HG03025 (cell line): ENCODE data around the gene IFT80.
"Not testable (repeated sequence)": the region's sequence is repeated elsewhere in the genome, so short reads cannot be mapped to it uniquely, and the experiment has no call there.

Experiments
- ATAC-seq: cut with Tn5 transposase; IDR thresholded peaks from one replicate; pipeline ENCODE4 v1.9.1; 2021; ENCODE audit warnings: mild to moderate bottlenecking, moderate library complexity; ENCODE audit not compliant: unreplicated experiment, low FRiP score

IFT80 gene

DNA sequence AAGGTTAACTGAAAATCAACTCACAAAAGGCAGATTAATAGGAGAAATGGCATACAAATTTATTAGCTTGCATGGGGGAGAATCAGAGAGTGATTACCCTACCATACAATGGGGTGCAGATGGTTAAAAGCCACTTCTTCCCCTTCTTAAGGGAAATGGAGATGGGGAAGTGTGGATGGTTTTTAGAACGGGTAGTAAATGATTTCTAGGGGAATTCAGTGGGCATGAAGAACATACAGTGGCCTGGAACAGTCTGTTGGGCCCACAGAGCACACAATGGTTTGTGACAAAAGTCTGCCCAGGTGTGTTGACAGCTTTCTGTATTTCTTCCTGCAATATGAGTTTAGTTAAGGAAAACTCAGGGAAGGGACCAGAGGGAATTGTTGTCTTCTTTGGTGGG is 112.8 kb downstream of the IFT80 start:
- ATAC-seq, result no peak

DNA sequence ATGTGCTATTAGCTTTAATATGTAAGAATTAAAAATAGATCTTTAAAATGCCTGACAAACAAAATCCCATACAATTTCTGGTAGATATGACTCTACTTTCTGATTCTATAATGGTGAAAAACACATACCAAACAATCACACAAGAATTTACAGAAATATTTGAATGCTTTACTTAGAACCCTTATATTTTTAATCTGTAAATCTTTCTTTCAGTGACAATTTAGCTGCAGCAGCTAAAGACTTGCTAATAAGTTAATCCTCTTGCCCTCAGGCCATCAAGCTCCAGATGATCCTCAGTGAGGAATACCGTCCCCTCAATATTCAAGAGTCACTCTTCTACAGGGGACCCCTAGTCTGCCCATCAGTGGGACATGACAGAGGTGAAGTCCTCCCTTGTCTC is 118.2 kb downstream of the IFT80 start:
- no peak for ATAC-seq

DNA sequence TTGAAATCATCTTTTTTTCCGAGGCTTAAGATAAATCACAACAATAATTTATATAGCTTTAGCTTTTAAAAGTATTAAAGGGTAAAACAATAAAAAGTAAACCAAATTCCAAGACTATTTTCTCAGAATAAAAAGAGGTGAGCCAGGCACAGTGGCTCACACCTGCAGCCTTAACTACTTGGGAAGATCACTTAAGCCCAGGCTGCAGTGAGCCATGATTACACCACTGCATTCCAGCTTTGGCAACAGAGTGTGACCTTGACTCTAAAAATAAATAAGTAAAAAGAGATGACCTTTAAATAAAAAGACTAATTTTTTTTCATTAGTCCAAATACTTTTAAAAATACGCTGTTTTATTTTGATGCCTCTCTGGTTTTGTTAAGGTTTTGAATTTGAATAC is 119.4 kb downstream of the IFT80 start:
- ATAC-seq, result no peak

DNA sequence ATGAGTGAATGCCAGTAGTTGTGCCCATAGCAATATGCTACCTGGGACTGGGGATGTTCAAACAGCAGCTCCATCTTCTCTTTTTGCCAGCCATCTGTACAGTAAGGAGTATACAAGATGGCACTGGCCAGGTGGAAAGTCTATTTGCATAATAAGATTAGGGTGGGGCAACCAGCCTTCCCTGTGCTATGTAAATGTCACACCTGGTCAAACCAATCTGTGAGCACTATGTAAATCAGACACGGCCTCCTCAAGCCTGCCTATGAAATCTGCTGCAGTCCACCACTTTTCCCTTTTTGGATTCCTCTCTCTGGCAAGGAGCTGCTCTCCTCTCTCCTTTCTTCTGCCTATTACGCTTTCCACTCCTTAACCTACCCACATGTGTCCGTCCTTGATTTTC is 120.8 kb downstream of the IFT80 start:
- ATAC-seq, result no peak

DNA sequence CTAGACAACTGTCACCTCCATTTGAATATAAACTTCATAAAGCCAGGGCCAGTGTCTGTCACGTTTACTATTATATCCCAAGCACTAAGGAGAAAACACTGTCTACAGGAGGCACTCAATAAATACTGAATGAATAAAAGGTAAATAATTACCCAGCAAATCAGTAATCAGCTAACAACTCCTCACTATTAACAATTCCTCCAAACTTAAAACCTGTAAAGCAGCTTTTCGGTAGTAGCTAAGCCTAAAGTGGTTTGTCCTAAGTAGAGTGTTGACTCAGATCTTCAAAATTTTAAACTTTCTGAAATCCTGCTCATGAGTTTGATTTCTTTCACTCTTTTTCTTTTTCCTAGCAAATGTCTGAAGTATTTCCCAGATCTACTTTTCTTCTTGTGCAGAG is 133.9 kb downstream of the IFT80 start:
- ATAC-seq, result no peak

DNA sequence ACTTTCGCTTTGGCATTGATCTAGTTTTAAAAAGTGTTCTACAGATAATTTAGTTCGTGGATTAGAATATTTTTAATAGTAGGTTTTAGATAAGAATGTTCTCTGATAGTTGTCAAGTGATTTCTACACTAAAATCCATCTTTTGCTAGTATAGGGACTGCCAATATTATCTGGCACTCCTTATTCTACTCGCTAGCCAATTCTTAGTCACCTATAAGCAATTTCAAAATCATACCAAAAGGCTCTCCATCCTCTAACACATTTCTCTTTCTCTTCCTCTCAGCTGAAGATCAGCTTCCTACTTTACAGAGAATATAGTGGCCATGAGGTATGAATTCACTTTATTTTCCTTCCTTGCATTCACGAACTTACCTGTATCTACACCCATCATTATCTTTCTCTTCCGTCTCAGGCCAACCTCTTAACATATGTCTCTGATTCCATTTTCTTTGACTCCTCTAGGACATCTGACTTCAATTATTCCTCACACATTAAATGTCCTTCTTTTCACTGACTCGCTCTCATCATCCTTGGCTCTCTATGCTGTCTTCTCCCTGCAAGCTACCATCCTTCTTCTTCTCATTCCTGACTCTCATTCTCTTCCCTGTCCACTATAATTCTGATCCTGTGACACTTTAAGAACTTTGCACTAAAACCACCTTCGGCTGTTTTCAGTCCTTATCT is 138.3 kb downstream of the IFT80 start:
- no peak for ATAC-seq

DNA sequence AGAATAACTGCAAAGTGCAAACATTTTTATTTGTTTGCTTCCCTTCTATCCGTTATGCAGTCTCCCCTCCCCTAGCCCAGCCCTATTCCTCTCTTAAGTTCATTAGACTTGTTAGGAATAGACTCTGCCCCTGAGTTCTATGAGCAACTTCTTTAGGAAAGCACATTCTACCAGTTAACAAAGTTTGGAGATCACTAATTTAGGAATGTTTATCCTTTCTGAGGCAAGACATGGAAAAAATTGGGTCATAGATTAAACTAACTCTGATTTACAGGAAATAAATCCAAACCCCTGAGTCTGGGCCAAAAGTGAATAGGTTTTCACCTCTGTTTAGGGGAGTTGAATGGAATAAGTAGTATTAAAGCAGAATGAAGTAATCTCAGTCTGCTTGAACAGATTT is 139.4 kb downstream of the IFT80 start:
- ATAC-seq, result no peak

DNA sequence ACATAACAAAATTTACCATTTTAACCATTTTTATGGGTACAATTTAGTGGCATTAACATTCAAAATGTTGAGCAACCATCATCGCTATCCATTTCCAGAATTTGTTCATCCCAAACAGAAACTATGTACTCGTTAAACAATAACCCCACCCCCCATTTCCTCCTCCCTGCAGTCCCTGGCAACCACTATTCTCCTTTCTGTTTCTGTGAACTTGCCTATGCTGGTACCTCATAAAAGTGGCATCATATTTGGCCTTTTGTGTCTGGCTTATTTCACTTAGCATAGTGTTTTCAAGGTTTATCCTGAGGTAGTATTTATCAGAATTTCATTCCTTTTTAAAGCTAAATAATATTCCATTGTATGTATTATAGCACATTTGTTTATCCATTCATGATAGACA is 141.4 kb downstream of the IFT80 start:
- no peak for ATAC-seq

DNA sequence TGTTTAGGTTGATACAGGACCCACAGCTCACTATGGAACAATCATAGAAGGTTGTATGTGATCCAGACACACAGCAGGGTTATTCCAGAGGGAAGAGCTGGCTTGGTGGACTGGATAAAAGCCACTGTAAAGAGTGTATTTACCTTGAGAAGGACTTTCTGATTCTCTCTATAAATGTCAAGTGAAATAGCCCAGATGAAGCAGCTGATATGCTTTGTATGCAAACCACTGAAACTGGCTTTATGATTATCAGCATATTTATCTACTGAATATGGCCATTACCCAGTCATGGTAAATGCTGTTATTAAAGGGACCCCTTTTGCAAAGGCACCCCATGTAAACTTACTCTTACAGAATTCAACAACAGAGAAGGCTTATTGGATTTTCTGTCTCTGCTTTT is 145.7 kb downstream of the IFT80 start:
- no peak for ATAC-seq

DNA sequence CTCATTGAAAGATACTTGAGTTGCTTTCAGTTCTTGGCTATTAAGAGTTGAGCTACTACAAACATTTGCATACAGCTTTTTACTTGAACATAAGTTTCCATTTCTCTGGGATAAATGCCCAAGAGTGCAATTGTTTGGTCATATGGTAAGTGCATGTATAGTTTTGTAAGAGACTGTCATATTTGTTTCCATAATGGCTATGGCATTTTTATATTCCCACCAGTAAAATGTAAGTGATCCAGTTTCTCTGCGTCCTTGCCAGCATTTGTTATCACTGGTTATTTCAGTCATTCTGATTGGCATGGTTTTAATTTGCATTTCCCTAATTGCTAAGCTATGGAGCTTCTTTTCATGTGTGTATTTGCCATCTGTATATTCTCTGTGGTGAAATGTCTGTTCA is 151.3 kb downstream of the IFT80 start:
- ATAC-seq, result no peak

DNA sequence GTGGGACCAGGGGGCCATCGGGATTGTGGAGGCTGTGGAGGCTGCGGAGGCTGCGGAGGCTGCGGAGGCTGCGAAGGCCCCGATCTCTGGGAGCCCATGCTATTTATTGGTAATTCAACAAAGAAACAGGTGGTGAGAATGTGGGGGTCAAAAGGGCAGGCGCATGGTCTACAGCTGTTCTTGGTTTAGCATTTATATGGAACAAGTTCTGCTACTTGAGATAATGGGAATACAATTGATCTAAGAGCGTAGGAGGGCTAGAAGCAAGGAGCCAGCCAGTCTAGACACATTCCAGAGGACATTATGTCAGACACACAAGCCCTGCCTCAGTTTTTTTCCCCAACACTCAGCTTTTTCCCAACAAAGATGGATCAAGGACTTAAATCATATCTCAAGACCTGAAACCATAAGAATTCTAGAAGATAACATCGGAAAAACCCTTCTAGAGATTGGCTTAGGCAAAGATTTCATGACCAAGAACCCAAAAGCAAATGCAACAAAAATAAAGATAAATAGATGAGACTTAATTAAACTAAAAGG is 153.7 kb downstream of the IFT80 start:
- no peak for ATAC-seq

DNA sequence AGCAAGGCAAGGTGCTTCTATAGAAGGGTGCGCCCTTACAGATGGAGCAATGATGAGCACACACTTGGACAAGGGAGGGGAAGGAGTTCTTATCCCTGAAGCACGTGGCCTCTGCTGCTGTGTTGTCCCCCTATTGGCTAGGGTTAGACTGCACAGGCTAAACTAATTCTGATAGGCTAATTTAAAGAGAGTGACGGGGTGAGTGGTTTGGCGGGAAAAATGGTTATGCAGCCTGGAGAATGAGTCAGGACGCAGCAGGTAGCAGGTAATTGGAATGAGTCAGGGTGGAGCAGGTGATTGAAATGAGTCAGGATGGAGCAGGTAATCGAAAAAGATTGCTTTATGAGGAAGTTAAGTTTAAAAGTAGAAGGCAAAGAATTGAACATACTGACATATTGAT is 158.3 kb downstream of the IFT80 start:
- not testable (repeated sequence) for ATAC-seq

DNA sequence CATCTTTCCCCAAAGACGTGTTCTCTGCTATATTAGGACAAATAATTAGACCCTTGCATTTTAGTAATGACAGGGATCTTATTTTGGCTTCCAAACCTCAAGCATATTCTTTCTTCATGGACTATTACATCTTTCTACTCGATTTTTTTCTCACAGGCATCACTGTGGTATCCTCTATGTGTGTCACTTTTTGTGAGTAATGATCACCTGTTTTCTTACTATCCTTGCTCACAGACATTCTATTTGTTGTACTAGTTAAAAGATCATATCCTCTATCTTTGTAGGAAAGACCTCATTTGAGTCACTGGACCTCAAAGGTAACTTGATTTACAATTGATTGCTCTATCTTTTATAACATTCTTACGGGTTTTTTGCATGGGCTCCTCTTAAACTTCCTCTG is 167.0 kb downstream of the IFT80 start:
- ATAC-seq, result no peak

DNA sequence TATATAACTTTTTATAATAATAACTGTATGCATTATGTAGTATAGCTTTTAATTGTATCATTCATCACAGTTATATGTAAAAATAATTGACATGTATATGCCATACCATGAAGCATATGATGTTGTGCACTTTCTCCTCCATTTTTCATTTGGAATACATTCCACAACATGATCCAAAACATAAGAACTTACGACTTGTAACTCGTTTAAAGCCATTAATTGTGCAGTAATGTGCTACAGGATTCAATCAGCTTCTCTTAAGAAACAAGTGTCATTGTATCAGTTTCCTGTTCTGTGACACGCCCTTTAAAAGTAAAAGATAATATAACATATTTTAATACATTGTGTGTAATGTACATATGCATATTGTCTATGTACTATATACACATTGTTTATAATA is 171.6 kb downstream of the IFT80 start:
- ATAC-seq, result no peak

DNA sequence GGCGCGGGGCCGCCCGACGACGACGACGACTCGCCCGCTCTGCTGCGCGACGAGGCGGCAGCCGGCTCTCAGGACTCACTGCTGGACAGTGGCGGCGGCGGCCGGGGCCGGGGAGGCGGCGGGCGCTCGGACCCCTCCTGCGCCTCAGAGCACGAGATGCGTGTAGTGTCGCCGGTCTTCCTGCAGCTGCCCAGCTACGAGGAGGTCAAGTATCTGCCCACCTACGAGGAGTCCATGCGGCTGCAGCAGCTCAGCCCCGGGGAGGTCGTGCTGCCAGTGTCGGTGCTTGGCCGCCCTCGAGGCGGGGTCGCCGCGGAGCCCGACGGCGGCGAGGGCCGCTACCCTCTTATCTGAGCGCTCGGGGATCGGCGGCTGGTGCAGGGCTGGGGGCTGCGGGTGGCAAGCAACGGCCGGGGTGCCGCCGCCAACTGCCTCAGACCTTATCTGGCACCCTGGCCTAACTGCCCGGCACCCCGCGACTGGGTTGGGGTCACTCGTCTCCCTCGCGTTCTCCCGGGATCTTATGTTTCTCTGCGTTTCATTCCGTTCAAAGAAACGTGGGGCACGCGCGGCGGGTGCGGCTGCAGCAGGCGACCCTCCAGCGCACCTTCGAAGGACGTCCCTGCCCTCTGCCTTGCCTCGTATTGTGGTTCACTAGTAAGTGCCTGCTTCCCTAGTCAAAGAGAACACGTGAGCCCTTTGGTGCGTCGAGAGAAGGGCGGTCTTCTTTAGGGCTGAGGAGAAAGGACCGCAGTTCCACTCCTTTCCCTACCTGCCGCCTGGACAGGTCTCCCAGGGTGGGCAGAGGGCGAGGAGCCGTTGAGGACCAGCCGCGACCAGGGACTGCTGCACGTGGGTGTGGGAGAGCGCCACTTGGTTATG is 172.8 kb downstream of the IFT80 start:
- ATAC-seq, result no peak

DNA sequence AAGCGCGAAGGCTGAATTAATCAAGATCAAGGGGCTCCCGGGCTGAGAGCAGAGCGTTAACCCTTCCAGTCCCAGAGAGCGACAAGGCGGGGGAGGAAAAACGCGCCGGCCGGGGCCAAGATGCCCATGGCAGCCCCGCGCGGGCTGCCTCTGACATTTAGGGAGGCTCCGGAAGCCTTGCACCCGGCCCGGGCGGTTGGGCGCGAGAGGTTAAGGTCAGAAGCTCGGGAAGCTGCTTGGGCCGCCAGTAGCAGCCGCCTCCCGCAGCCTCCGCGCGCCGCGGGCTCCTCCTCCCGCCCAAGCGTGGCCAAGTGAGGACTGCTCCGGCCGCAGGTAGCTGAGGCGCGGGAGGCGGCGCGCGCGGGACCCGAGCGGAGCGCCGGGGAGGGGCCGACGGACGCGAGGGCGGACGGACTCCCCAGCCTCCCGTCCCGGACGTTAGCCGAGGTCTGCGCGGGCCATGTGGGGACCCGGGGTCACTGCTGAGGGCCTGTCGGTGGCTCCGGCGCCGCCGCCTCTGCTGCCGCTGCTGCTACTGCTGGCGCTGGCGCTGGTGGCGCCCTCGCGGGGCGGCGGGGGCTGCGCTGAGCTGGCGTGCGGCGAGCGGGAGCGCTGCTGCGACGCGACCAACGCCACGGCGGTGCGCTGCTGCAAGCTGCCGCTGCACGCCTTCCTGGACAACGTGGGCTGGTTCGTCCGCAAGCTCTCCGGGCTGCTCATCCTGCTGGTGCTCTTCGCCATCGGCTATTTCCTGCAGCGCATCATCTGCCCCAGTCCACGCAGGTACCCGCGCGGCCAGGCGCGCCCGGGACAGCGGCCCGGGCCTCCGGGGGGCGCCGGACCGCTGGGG is 173.6 kb downstream of the IFT80 start, which contains the start of gene C3orf80:
C3orf80 (plus strand) TSS at position 247 of the 850 bp plus-strand sequence; CDS start at position 461, 214 bp downstream.
- peak; percentile 83 for ATAC-seq

DNA sequence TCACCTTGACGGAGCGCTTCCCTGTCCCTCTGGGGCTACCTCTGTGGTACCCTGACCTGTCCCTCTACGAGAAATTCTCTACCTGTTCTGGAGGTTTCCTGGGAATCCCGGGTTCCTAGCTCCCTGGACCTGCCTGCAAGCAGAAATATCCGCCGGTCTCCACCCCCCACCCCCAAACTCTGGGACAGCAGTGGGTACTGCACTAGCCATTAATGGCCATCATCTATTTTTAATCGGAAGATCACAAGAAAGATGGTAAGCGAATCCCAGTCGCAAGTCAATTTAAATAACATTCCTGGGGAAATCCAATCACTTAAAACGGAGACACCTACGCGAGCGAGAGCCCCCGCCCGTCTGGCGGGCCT is 174.2 kb downstream of the IFT80 start:
- no peak for ATAC-seq

DNA sequence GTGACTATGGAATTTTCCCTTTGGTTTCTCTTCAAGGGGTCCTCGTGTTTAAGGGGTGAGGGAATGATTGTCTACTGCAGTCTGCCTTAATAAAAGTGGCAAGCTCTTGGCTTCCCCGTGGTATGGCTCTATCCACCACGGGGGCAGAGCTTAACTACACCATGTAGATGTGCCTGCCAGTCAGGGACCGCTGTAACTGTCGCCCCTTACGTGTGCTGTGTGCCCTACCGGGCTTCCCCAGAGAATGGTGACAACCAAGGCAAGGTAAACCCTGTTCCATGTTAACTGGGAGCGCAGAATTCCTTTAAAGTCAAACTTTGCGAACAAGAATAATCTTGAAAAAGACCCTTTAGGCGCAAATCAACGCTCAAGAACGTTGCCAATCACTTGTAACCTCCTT is 174.8 kb downstream of the IFT80 start:
- no peak for ATAC-seq

DNA sequence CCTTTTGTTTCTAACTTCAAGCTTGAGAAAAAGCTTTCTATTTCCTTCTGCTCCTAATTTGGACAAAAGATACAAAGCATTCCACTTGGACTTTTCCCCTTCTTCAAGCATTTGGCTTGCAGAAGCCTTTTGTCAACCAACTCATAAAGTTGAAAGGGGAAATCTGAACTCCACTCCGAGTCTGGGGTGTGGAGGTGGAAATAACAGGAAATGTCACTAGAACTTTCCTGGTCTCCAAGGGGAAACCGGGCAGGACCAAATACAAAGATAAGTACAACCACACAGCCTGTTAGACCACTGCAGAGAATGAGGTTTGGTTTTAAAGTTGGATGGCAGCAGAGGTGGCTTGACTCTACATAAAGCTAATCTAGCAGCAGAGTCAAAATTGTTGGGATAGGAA is 178.0 kb downstream of the IFT80 start:
- no peak for ATAC-seq

DNA sequence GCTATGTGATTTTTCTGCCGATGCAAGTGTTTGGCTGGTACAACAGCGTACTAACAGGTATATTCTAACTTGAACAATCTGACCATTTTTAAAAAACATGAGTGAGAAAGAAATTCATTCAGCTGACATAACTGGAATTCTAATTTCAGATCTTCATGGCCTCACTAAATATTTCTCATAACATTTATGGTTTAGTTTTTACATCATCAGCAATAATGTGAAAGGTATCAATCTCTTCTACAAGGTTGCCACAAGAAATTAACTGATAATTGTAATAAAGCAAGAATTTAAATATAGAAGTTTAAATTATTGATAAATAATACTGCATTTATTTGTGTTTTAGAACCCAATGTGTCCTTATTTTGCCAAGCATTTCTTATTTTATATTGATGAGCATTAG is 179.0 kb downstream of the IFT80 start:
- ATAC-seq, result no peak

DNA sequence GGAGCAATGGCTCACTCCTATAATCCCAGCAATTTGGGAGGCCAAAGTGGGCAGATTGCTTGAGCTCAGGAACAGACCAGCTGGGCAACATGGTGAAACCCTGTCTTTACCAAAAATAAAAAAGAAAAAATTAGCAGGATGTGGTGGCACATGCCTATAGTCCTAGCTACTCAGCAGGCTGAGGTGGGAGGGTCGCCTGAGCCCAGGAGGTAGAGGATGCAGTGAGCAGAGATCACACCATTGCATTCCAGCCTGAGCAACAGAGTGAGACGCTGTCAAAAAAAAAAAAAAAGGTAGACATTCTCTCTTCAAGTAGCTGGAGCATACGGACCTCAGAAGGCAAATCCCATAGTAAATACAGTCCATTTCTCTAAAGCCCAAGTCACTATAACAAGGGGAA is 180.9 kb downstream of the IFT80 start:
- ATAC-seq, result no peak
